GM18499 (cell line): ENCODE data around the gene NEURL4.

ENCODE experiments used
- ATAC-seq: cut with Tn5 transposase; IDR thresholded peaks from one replicate; pipeline ENCODE4 v1.9.1; 2021; ENCODE audit warnings: moderate number of reproducible peaks; ENCODE audit not compliant: insufficient read depth, unreplicated experiment

Gene NEURL4

DNA sequence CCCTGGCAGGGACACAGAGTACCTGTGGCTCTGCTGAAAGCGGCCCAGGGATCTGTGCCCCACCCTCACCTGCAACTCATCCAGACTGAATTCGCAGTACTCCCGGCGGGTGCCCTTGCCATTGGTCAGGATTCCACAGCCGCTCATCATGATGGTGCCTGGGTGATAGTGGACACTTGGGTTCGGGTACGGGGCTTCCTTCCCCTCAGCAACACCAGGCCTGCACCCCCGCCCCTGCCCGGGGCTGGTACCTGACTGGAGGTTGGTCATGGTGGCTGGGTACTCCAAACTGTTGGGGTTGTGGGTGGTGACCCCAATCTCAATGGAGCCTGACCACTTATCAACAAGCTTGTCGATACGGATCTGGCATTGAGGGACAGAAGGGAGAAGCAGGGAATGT lies 2.9 kb downstream of the NEURL4 start:
- no peak for ATAC-seq

DNA sequence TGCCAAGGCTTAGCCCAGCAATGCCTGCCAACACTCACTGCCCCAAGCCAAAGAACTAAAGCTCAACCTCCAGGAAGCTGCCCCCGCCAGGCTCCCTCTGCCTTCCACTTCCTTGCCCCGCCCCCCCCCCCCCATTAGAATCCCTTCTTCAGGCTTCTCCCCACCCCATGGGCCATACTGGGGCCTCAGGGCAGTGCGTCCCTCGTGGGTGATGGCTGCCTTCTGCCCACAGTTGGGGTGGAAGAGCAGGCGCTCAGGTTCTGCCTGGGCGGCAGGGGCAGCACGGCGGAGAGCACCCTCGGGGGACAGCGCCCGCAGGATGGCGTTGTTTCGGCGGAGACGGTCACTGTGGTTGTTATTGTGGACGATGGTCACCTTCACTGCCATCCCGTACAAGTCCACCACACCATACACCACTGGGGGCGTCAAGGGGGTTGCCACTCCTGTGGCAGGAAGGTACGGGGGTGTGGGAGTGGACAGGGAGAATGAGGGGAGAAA lies 4.1 kb downstream of the NEURL4 start:
- no peak for ATAC-seq

DNA sequence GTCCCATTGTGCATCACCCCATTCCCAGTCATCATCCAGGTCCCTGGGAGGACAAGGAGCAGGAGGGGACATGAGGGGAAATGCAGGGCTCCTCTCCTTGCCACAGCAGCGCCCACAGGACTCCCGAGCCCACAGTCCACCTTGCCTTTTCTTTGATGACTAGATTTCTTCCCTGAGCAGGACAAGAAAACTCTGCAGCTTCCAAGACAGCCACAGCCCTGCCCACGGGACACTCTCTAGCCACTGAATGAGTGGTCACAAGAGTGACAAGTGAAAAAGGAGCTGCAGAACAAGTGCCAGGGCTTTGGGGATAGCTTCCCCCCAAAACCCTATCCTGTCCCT lies 4.7 kb downstream of the NEURL4 start:
- no peak for ATAC-seq

DNA sequence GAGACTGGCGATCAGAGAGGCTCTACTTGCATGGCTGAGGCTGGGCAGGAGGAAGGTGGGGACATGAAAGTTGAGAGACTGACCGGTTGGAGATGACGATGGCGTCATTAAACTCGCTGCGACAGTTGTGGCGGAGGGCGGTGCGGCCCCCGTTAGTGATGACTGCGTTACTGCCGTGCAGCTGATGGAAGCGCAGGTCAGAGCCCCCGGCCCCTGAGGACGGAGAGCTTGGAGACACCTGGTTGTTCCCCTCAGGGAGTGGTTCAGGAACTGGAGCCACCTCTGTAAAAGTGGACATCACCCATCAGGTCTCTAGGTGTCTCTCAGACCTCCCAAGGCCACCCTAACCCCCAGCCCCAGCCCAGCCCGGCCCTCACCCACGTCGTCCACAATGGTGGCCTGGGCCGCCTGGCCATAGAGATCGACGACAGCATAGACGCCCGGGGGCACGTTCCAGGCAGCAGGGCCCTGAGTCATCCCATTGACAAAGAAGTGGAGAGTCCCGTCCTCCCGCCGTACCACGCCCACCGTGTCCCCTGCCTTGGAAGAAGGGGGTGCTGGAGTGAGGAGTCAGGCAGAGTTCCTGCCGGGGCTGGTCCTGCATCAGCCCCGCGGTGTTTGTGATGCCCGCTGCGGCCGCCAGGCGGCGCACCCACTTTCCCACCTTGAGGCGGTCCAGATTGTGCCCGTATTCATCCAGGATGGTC lies 5.3 kb downstream of the NEURL4 start:
- no peak for ATAC-seq

DNA sequence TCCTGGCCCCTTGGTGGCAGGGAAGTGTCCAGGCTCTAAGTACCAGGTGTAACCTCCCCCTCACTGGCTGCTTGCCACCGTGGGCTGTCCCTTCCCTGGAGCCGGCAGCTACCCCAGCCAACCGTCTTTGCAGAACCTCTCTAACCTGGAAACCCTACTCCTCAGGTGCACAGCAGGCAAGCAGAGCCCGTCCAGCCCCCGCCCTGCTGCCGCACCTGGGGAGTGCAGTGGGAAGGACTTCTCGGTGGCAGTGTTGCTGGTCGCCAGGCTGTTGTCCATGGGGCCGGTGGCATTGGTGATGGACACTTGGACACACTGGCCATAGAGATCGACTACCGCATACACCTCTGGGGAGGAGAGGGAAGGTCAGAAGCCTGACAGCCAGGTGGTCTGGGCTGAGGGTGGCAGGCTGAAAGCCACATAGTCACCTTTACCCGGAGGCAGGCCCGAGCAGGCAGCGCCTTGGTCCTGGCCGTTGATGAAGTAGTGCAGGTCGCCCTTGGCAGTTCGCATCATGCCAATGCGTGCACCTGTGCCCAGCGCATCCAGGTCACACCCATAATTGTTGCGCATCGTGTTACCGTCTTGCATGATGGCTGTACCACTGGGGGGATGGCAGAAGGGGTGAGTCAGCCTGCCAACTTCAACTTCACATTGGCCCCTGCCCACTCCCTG lies 6.5 kb downstream of the NEURL4 start:
- ATAC-seq = no peak

DNA sequence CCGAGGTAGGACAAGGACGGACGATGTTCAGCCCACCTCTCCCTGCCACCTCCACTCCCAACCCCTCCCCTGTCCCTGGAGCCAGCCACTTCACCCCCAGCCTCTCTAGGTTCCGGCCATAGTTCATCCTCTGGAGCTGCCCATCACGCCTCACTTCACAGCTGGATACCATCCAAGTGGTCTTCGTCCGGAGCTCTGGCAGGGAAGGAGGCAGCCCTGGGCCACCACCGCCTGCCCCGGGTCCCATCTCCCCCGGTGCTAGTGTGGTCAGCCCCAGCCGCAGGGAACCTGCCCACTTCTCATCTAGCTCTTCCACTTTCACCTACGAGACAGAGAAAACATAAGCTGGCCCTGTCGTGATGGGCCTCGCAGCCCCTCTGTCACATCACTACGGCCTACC lies 7.7 kb downstream of the NEURL4 start:
- no peak for ATAC-seq

DNA sequence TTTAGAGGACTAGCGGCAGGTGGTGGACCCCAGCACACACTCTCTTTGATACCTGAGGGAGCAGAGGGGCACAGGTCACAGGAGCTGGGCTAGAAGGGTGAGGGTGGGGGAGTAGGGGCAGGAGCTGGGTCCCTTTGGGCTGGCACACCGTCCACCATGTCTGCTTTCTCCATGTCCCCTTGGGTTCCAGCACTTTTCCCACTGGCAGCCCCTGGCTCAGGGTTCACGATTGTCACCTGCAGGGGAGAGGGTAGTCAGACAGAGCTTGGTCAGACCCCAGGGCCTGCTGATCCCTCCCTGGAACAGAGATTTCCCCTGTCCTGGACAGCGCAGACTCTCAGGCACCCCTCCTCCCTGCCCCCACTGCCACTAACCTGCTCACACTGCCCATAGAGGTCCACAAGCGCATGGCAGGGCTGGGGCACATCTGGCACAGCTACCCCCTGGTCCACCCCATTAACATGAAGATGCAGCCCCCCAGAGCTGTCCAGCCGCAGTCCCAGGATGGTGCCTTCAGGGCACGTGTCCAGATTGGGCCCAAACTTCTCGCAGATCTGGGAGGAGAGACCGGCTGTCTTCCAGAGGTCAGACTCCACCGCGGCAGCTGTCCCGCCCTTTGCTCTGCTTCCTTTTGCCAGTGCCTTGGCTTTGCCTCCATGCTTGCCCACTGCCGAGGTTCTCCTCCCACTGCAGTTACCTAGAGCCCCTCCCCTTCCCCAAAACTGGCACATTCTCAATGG lies 10.8 kb downstream of the NEURL4 start:
- no peak for ATAC-seq

DNA sequence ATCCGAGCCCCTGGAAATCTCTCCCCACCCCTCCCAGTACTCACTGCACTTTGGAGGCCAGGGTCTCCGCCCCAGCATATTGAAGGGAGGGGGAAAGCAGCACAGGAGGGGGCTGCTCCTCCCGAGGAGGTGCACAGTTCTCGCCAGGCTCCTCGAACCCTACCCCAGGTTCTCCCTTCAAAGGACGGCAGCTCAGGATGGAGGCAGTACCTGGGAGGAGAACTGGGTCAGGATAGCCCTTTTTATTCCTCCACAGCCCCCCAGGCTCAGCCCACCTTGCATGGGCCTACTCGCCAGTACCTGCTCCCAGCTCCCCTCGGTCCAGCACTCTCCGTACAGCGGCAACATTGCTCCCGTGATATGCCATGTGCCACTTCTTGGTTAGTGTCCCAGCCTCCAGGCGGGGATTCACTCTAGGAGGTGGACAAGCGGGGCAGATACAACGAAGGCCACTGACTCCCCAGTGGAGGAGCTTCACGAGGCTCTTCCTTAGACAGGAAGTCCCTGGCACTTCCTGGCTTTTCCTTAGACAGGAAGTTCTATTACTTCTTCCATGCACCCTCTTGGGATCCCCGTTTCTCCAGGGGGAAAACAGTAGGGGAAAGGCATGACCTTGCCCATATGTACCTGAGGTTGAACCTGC lies 11.9 kb downstream of the NEURL4 start:
- no peak for ATAC-seq

DNA sequence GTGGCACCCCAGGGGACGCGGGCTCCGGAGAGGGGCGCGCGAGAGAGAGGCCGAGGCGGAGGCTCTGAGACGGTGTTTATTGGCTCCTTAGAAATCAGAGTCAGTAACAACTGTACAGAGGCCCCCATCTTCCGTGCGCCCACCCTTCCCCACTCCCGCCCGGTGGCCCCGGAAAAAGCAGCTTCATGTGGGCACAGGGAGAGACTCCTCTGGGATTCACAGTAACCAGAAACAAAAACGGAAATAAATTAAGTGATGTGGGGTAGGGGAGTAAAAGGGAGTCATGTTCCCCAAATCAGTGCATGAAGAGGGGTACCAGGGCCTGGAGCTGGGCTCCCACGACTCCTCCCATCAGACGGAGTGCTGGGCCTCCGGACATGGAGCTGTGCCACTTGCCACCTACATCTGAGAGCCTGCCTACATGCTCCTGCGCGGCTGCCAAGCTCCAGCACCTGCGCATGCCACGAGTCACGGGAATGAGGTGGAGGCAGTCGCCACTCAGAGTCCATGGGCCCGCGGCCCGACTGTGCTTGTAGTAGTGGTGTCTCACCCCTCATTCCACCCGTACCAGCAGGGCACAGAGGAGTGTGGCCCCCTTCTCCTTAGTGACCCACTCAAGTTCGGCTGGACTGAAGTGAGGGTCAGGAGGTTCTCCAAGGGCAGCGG lies 13.4 kb downstream of the NEURL4 start:
- no peak for ATAC-seq

DNA sequence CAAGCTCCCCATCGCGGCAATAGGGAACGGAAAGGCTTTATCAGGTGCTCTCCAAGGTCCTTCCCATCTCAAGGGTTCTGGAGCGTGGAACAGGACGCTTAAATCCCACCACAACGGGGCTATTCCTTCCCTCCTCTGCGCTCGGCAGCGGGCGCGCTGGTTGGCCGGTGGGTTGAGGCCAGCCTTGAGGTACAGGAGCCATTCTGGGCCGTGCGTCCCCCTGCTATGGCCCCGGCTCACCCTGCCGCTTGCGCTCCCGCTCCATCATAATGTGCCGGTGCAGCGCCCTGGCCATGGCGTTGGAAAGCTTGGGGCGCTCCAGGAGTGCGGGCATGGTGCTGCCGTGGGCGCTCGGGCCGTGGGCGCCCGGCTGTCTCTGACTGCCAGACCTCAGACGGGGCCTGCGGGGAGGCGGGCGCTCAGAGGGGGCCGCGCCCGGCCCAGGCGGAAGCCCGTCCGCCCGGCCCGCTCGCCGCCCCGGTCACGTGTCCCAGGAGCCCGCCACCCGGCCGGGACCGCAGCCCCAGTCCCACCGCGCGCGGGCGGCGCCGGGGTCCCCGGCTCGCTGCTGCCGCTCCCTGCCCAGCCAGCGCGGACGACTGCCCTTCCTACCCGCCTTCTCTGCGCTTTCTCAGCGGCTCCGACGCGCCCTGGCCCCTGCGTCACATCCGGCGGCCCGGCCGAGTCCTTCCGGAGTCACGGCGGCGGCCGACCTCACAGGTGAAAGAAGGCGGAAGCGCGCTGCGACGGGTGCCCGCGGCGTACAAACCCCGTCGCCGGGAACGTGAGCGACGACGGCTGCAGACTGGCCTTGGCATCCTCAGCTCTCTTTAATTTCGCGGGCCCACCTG lies 14.2 kb downstream of the NEURL4 start, which contains the start of gene GPS2:
Gene GPS2 (minus strand): TSS at position 642 of the 851 bp plus-strand sequence. CDS start 308 bp downstream, at position 334.
- ATAC-seq = no peak

DNA sequence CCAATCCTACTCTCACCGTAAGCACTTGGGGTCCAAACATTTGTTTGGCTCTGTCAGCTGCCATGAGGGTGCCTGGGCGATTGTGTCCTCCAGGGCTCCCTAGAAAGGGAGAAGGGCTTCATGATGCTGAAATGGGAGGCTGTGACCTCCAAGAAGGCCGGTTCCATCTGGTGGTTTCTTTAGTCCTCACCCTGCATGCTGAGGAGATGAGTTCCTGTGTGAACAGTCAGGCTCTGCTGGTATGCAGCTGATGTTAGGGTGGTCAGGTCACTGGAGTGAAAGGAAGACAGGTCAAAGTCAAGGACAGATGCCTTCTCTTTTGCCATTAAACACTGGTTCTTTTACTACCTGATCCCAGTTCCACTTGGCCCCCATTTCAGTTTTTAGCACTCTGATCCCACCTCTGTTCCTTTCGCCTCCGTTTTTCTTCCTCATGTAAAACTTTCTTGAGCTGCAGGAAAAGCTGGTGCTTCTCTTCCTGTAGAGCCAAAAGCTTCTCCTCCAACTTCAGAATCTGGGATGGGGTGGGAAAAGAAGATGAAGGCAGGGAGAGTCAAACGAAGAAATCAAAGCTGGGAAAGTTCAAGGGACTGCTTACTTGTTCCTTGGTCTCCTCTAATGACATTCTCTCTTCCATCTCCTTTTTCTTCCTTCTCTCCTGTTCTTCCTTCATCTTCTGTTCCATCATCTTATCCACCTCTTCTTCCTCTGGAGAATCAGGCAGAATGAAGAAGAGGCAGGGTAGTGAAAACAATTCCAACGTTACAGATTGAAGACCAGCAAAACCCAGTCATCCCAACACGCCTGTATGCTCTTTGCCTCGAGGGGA lies 15.0 kb downstream of the NEURL4 start:
- no peak for ATAC-seq

DNA sequence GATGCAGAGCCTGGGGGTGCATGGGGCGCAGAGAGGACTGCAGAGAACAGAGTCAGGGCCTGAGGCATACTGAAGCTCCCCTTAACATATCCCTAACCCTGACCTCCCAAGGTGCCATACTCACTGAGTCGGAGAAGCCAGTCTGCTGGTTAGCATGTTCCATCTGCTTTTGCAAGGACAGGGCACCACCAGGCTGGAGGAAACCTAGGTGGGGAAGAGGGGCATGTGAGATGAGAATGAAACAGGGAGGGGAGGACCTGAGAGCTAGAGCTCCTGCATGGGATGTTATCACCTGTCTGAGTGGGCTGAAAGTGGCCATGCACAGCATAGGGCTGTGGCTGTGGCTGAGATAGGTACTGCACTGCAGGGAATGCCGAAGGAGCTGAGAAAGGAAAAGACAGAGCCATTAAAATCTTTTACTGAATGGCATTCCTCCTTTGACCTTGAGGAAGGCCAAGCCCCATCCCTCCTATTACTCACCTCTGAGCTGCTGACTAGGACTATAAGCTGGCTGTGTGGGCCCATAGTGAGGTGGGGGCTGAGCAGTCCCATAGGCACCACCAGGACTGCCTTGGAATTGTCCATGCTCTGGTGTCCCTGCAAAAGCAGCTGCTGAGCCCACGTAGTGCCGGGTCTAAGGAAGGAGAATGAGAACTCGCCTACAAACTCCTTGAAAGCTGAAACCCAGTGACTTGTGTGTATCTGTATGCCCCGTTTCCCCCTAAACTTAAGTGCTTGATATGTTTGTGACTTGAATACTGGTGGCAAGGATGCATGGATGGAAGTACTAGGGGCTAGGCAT lies 15.8 kb downstream of the NEURL4 start:
- ATAC-seq = no peak

DNA sequence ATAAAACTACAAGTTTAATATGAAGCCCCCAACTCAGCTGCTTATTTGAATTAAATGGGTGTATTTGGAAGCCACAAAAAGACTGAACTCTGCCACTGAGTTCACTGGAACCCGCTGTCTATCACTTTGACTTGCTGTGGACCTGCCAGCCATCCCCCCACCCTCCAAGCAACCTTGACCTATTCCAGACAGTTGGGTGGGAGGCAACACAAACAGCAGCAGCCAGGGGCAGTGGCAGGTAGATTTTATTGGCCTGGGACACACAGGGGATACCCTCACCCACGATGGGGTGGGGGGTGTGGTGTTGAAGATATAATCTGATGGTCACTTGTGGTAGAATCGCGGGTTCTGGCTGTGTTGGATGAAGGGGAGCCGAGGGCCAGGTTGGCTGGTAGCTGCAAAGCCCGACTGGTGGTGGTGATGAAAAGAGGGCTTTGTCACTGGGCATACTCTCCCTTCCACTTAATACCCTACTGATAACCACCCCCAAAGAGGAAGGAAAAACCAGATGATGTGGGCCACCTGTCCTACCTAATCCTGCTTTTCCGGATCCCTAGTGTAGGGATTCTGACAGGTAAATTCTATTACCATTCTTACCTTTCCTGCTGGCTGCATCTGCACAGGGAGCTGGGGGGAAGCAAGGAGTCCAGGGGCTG lies 16.6 kb downstream of the NEURL4 start:
- no peak for ATAC-seq

DNA sequence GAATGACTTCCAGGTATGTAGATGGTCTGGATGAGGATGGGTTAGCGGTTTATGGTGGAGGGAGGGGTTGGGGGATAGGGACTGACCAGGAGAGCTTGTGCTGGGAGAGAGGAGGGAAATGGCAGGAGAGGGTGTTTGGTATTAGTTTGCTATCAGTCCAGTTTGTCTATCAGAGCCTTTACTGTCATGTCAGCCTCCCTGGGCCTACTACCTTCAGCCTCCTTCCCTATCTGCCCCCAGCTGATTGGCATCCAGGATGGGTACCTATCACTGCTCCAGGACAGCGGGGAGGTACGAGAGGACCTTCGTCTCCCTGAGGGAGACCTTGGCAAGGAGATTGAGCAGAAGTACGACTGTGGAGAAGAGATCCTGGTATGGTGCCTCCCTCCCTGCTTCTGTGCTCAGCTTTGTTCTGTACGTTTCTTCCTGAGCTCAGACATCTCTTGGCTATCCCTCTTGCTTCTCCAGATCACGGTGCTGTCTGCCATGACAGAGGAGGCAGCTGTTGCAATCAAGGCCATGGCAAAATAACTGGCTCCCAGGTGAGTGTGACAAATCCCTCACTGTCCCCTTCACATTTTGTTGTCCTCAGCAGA lies 17.9 kb downstream of the NEURL4 start:
- no peak for ATAC-seq

DNA sequence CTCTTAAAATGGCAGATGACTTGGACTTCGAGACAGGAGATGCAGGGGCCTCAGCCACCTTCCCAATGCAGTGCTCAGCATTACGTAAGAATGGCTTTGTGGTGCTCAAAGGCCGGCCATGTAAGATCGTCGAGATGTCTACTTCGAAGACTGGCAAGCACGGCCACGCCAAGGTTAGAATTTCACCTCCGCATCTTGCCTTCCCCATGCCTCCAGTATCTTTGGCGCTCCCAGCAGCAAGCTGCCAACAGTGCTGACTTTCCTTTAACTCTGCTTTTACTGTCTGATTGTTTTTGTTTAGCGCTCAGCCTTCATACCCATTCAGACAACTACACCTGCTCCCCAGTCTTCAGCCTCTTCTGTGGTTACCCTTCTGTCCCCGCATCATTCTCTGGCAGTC lies 19.5 kb downstream of the NEURL4 start:
- no peak for ATAC-seq

DNA sequence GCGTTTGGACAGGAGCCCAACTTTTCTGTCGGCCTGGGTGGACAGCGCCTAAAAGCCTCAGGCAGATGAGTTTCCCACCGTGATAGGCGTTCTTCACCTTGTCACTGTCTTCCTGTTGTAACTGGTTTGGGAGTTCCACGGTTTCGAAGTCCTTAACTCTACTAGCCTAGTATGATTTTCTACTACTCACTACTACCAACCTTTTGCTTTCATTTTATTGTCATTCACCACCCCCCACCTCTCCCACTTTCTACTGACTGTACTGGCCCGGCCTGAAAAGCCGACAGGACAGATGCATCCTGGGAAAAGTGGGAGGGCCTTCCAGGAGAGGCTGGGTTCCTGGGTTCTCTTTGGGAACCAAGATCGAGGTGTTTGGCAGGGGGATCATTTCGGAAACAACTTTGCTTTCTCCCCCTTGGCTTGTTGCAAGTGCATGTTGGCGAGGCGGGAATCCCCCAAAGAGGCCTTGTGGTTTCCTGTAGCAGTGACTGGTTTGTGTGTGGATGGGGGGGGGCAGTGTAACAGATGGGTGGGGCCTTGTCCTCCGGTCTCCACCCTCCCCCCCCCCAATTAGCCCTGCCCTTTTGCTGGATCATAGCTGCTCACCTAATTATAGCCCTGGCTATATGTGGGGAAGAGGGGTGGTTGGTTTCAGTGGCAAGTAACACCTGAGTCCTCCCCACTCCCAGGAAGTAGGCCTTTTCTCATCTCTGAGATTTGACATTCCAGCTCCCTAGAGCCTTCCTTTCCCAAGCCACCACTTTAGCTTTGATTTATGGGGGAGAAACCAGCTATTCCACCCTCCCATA lies 20.3 kb downstream of the NEURL4 start:
- no peak for ATAC-seq
